Measurements from ENCODE around the gene CALN1.
"Not testable (repeated sequence)": the region's sequence is repeated elsewhere in the genome, so short reads cannot be mapped to it uniquely, and the experiment has no call there.

The CALN1 gene

GRCh38 chr7:72412121-72412618 is at the start of gene CALN1:
CALN1 (minus strand) TSS chr7:72412338.
- DNase-seq, result not testable (repeated sequence)

- DNase-seq, result no peak
Observed at GRCh38 chr7:72453471-72453870, 41.3 kb upstream of the CALN1 start.

- no peak for DNase-seq
Observed at GRCh38 chr7:72447465-72448204, 35.5 kb upstream of the CALN1 start.

GRCh38 chr7:72446591-72447462 is 34.7 kb upstream of the CALN1 start:
- DNase-seq, result no peak

GRCh38 chr7:72446131-72446530 is 34.0 kb upstream of the CALN1 start:
- DNase-seq, result no peak

GRCh38 chr7:72445580-72445979 is 33.4 kb upstream of the CALN1 start:
- no peak for DNase-seq

- no peak for DNase-seq
Observed at GRCh38 chr7:72445075-72445474, 32.9 kb upstream of the CALN1 start.

GRCh38 chr7:72444026-72444776 is 32.1 kb upstream of the CALN1 start:
- DNase-seq, result no peak

GRCh38 chr7:72441791-72442190 is 29.7 kb upstream of the CALN1 start:
- no peak for DNase-seq

- no peak for DNase-seq
Observed at GRCh38 chr7:72438491-72438890, 26.4 kb upstream of the CALN1 start.

GRCh38 chr7:72437610-72438009 is 25.5 kb upstream of the CALN1 start:
- DNase-seq, result no peak

GRCh38 chr7:72437061-72437585 is 25.0 kb upstream of the CALN1 start:
- DNase-seq, result no peak

- DNase-seq, result no peak
Observed at GRCh38 chr7:72435925-72436480, 23.9 kb upstream of the CALN1 start.

- no peak for DNase-seq
Observed at GRCh38 chr7:72435366-72435765, 23.2 kb upstream of the CALN1 start.

- DNase-seq, result no peak
Observed at GRCh38 chr7:72430531-72430930, 18.4 kb upstream of the CALN1 start.

- no peak for DNase-seq
Observed at GRCh38 chr7:72429316-72429715, 17.2 kb upstream of the CALN1 start.

- no peak for DNase-seq
Observed at GRCh38 chr7:72416846-72417245, 4.7 kb upstream of the CALN1 start.

- no peak for DNase-seq
Observed at GRCh38 chr7:72415586-72415985, 3.4 kb upstream of the CALN1 start.

- no peak for DNase-seq
Observed at GRCh38 chr7:72413886-72414285, 1.7 kb upstream of the CALN1 start.

- no peak for DNase-seq
Observed at GRCh38 chr7:72413290-72413689, 1.2 kb upstream of the CALN1 start.

- no peak for DNase-seq
Observed at GRCh38 chr7:72411419-72411818, 719 bp downstream of the CALN1 start.

- DNase-seq, result no peak
Observed at GRCh38 chr7:72409638-72410015, 2.5 kb downstream of the CALN1 start.
